GM06990 (cell line): ENCODE results near the gene HERC3.
A peak's percentile ranks its signal among the peaks of the same experiment; 100 is the strongest.

ENCODE experiments used
- DNase-seq: peaks from one replicate; pipeline ENCODE4 v3.0.0-alpha.2; 2011; ENCODE audit not compliant: insufficient read length; ENCODE audit errors: extremely low read depth
- H3K27me3 ChIP-seq: replicated peaks from 2 replicates; pipeline ENCODE4 v1.6.0; 2011; ENCODE audit warnings: low read length; ENCODE audit not compliant: control insufficient read depth, insufficient read depth
- H3K36me3 ChIP-seq: 2 replicates; pipeline ENCODE4 v1.5.1; 2011; ENCODE audit warnings: low read length; ENCODE audit not compliant: control insufficient read depth, insufficient read depth
- H3K4me3 ChIP-seq: replicated peaks from 2 replicates; pipeline ENCODE4 v1.5.1; 2011; ENCODE audit warnings: low read depth, mild to moderate bottlenecking, control low read depth, low read length
- CTCF ChIP-seq: IDR thresholded peaks from 2 replicates; pipeline ENCODE4 v1.5.1; 2011; ENCODE audit warnings: low read length, control low read depth, mild to moderate bottlenecking, inconsistent platforms; ENCODE audit not compliant: insufficient read depth, poor library complexity, severe bottlenecking

Gene HERC3

GRCh38 chr4:88653371-88653946, 61.2 kb downstream of the HERC3 start:
- no peaks in the 10 kb centered on the region for H3K36me3 ChIP-seq
- H3K27me3 ChIP-seq, result no peaks in the 10 kb centered on the region
- TF ChIP-seq CTCF, result no peak
- no peak for DNase-seq
- no peak overlapping the region for H3K4me3 ChIP-seq

- no peak for DNase-seq
- Histone ChIP-seq H3K36me3 (no peaks in the 10 kb centered on the region), H3K27me3 (no peaks in the 10 kb centered on the region), H3K4me3 (no peak overlapping the region)
- TF ChIP-seq CTCF, result no peak
These were observed 62.9 kb downstream of the HERC3 start for GRCh38 chr4:88655226-88655625.

GRCh38 chr4:88659055-88659889, 67.0 kb downstream of the HERC3 start:
- DNase-seq, result no peak
- H3K27me3 ChIP-seq, result no peaks in the 10 kb centered on the region
- H3K36me3 ChIP-seq, result no peaks in the 10 kb centered on the region
- H3K4me3 ChIP-seq, result no peak overlapping the region
- TF ChIP-seq CTCF, result peak; percentile 77

- no peak overlapping the region for H3K4me3 ChIP-seq
- no peak for DNase-seq
- no peak for TF ChIP-seq CTCF
- no peaks in the 10 kb centered on the region for H3K36me3 ChIP-seq
- no peaks in the 10 kb centered on the region for H3K27me3 ChIP-seq
These were observed 67.6 kb downstream of the HERC3 start for GRCh38 chr4:88659890-88660208.

- H3K36me3 ChIP-seq, result no peaks in the 10 kb centered on the region
These were observed 68.4 kb downstream of the HERC3 start for GRCh38 chr4:88660446-88661294.

More at GRCh38 chr4:88660446-88661294, 68.4 kb downstream of the HERC3 start:
- Histone ChIP-seq H3K4me3 (no peak overlapping the region), H3K27me3 (no peaks in the 10 kb centered on the region)
- no peak for TF ChIP-seq CTCF
- DNase-seq, result no peak
